ENCODE results near the gene PRAMEF18.
"Not testable (repeated sequence)": the region's sequence is repeated elsewhere in the genome, so short reads cannot be mapped to it uniquely, and the experiment has no call there.

Gene PRAMEF18

GRCh38 chr1:13208712-13209111 is 17.2 kb downstream of the PRAMEF18 start:
- not testable (repeated sequence) for DNase-seq (ENCODE audit: low read depth in 4 of 4, low spot score in 1 of 4)

GRCh38 chr1:13201309-13201708 is 24.6 kb downstream of the PRAMEF18 start, which contains the start of gene PRAMEF13:
PRAMEF13 (minus strand) TSS chr1:13201409; CDS start chr1:13199589, 1,820 bp downstream.
- not testable (repeated sequence) for DNase-seq (ENCODE audit: low read depth in 4 of 4, low spot score in 1 of 4)

Measured in stimulated activated CD4-positive, alpha-beta T cell treated with anti-CD3 and anti-CD28 coated beads, Interleukin-1b, Interleukin-23, amount 100 ng/mL, for 24 hours (primary cell).